ENCODE measurements around the gene NUP153.

DNA sequence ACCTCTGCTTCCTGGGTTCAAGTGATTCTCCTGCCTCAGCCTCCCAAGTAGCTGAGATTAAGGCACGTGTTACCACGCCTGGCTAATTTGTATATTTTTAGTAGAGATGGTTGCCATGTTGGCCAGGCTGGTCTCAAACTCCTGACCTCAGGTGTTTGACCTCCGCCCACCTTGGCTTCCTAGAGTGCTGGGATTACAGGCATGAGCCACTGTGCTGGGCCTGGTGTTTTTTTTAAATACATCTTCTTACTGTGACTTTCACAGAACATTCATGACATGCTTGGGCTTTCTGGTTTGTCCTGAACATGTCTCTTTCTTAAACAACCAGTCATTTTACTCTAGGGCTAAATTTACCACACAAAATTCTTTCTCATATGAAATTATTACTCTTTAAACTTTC, 141.3 kb downstream of the NUP153 start:
- TF ChIP-seq POLR2A (IDR thresholded peaks at IDR 0.05; ENCODE audit: extremely low read depth, insufficient read length), result no peak
- TF ChIP-seq, protein P1, sequence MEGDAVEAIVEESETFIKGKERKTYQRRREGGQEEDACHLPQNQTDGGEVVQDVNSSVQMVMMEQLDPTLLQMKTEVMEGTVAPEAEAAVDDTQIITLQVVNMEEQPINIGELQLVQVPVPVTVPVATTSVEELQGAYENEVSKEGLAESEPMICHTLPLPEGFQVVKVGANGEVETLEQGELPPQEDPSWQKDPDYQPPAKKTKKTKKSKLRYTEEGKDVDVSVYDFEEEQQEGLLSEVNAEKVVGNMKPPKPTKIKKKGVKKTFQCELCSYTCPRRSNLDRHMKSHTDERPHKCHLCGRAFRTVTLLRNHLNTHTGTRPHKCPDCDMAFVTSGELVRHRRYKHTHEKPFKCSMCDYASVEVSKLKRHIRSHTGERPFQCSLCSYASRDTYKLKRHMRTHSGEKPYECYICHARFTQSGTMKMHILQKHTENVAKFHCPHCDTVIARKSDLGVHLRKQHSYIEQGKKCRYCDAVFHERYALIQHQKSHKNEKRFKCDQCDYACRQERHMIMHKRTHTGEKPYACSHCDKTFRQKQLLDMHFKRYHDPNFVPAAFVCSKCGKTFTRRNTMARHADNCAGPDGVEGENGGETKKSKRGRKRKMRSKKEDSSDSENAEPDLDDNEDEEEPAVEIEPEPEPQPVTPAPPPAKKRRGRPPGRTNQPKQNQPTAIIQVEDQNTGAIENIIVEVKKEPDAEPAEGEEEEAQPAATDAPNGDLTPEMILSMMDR (IDR thresholded peaks at IDR 0.05; ENCODE audit: low read depth, low read length), result no peak
- no peak for TF ChIP-seq MYC (IDR thresholded peaks at IDR 0.05; ENCODE audit: low read depth, low read length)
- TF ChIP-seq, protein P2, sequence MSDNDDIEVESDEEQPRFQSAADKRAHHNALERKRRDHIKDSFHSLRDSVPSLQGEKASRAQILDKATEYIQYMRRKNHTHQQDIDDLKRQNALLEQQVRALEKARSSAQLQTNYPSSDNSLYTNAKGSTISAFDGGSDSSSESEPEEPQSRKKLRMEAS (IDR thresholded peaks at IDR 0.05; ENCODE audit: low read depth, low read length), result no peak

Measured in NB4 (cell line).